GM19397 (cell line): ENCODE measurements around the gene AGAP1.

Experiments used
- ATAC-seq: cut with Tn5 transposase; IDR thresholded peaks from one replicate; pipeline ENCODE4 v1.9.1; 2021; ENCODE audit warnings: mild to moderate bottlenecking, moderate library complexity; ENCODE audit not compliant: unreplicated experiment

Gene AGAP1

DNA sequence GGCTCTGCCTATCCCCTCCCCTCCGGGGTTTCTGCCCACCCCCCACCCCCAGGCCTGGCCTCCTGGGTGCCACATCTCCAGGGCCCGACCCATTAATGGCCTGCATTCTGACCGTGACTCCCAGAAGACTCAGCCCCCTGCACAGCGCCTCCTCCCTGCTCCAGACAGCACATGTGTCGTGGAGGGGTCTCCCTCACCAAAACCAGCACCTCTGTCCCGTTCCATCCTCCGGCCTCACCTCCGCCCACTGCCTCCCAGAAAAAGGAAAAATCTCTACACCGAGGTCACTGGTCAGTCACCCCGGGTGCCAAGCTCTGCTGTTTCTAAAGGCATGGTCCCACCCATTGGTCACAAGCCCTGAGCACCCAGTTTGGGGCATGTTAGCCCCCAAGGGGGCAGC lies 609.1 kb downstream of the AGAP1 start:
- no peak for ATAC-seq

DNA sequence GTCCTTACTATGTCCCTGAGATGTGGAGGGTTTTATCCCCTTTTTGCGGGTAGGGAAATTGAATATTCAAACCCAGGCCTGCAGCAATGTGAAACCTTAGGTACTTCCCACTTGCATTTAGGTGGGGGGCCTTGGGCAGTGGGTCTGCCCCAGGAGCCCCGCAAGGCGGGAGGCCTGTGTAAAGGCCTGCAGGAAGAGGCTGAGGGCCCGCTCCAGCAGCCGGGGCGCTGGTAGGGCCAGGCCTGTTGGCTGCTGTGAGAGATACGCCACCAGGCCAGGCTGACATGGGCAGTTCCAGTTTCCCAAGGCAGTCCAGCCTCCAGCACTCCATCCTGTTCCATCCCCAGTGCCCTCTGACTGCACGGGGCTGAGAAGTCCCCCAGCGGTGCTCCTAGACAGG lies 610.1 kb downstream of the AGAP1 start:
- no peak for ATAC-seq

DNA sequence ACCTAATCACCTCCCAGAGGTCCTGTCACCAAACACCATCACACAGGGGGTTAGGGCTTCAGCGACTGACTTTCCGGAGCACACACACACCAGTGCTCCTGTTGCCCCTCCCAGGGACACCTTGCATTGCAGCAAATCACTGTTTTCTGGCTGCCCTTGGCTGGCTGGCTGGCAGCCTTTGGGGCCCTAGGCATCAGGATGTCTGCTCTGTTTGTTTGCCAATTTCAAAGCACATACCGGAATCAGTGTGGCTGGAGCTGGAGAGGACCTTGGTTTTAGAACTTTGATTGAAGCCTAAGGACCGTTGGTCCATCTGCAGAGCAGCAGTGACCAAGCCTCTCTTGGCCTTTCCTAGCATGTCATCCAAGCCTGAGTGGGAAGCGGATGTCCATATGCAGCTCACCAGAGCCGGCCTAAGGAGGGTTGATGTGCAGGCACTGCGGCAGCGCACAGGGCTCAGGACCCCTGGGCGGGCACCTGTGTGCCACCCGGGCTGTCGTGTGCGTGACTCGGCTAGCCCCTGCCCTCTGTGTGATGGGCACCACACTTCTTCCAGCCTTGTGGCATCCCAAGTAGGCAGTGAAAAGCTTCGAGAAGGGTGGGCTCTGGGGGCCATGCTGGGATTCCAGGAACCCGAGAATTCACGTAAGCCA lies 612.2 kb downstream of the AGAP1 start:
- ATAC-seq: no peak

DNA sequence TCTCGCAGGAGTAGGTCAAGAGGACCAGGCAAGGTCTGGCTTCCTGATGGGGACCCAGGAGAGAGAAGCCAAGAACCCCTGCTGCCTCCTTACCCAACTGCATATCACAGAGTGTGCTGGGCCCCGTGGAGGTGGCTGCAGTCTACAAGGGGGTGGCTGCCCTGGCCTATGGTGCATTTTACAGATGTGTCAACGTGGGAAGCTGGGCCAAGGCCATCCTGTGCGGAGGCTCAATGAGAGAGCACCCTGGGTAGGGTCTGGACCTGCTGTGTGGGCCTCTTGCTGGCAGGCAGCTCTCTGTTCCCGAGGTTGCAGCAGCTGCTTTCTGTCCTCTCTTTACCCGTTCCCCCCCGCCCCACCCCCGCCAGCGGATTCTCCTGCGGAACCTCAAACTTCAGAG lies 612.9 kb downstream of the AGAP1 start:
- ATAC-seq: no peak

DNA sequence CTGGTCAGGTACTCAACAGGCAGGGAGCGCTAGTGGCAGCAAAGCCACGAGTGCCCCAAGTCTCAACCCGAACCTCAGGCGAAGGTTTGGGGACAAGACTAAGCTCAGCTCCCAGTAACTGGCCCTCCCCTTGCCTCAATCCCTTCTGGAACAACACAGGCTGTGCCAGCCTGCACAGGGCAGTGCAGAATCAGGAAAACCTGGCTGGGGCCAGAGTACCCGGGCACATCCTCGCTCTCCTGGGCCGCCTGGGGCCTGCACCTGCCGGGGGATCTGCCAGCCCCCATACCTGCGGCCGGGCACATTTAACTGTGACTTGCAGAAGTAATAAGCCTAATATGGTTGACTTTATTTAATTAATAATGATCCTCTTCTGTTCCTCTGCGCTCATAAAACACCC lies 613.7 kb downstream of the AGAP1 start:
- ATAC-seq: no peak

DNA sequence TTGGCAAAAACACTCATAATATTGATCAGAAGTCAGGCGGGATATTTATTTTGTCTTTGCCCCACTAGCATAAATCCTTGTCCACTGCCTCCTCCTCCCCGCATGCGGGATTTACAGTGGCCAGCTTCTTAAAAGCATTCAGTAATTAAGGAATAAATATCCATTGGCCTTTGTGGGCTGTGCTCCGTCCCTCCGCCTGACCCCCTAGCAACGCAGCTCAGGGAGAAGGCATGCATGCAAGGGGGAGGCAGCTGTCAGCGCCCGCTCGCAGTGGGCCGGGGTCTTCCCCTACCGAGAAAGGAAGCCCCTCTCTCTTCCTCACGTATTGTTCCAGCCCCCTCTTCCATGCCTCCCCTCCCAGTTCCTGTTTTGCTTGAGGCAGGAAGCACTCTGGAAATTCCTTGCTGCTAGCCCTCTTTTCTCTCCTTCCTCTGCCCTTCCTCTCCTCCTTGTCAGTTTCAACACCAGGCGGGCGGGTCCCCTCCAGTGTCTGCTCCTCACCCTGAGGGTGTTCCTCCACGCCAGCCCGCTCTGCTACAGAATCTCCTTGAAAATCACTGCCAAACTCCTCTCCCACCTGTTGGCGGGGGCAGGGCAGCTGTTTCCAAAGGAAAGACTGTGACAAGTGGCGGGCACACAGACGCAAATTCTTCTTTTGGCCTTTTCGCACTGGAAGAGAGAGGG lies 614.2 kb downstream of the AGAP1 start:
- no peak for ATAC-seq

DNA sequence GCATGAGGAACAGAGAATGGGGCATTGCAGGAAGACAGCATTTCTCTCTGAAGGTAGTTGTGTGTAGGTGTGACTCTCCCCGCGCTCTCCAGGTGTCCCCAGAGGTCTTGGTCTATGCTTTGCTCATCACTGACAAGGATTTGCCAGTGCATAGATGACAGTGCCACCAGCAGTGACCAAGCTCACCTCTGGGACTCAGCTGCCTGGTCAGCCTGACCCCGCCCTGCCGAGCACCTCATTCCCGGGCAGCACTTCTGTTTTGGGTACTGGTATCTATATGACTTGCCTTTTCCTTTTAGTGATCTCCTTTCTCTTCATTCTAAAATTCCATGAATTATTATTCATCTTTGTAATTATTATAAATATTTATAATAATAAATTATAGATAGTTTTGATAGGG lies 615.2 kb downstream of the AGAP1 start:
- ATAC-seq: no peak

DNA sequence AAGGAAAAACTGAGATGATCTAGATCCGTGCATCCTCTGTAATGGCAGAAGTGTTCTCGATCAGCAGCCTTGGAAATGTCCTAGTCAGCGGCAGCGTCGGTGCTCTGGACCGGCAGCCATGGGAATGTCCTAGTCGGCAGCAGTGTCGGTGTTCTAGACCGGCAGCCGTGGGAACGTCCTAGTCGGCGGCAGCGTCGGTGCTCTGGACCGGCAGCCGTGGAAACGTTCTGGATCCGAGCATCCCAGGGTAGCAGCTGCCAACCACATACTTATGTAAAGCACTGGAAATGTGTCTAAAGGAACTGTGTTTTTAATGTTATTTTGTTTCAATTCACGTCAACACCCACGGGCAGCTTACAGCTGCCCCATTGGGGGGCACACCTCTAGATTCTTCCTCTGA lies 615.6 kb downstream of the AGAP1 start:
- ATAC-seq: no peak

DNA sequence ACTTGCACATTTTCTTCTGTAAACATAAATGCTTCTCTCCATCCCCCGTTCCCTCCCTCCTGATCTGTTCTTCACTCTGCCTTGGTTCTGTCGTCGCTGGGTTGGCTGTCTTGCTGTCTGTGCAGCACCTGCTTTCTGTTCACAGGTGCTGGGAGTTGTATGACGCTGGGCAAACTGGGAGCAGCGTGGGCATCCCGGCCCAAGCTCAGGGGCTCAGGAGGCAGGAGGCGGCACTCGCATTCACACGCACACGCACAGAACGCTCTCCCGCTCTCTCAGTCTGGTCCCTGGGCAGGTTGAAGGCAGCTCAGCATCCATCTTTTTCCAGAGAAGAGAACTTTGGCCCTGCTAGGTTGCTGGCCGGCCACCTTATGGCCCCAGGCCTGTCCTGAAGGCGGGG lies 618.6 kb downstream of the AGAP1 start:
- no peak for ATAC-seq

DNA sequence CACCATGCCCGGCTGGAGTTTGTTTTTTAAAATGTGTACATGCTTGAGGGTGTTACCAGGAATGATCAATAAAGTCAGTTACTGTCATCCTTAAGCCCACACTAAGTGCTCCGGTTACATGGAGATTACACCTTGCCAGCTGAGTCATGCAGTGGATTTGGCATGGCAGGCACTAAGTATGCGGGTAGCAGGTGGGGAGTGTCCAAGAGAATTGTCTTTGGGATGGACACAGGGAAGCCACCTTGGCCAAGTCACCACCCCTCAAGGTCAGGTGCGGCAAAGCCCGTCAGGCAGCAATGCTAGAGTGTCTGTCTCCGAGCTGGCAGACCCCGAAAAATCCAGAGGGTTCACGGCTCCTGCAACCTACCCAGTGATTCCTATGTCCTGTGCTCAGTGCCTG lies 619.6 kb downstream of the AGAP1 start:
- ATAC-seq: no peak

DNA sequence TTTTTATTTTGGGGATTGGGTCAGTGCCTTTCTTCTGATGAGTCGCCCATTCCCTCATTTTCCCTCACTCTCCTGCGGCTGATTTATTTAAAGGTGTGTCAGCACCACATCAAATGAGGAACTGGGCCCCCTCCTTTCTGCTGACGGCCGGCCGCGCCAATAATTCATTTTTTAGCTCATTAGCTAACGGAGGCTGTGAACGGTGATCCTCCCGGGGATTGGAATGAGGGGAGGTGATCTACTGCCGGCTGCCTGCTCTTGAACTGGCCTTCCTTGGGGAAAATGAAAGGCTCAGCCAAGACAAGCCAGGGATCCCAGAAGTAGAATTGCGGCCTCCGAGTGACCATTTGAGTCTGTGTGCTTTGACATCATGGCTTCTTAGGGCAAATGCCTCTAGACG lies 620.1 kb downstream of the AGAP1 start:
- ATAC-seq: no peak

DNA sequence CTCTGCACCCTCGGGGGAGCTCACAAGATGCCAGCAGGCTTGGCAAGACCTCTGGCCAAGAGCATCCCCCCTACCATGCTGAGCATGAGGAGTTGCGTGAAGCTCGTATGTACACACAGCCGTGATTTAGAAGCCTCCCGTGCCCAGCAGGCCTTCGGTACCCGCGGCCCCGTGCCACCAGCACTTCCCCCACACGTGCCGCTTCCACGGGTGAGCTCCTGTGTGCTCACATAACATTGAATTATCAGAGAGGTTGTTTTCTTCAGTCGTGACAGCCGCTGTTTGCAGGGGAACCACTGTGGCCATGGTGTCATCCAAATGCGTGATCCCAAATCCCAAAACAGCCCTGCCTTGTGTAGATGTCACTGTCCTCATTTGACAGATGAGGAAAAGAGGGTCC lies 621.1 kb downstream of the AGAP1 start:
- no peak for ATAC-seq

DNA sequence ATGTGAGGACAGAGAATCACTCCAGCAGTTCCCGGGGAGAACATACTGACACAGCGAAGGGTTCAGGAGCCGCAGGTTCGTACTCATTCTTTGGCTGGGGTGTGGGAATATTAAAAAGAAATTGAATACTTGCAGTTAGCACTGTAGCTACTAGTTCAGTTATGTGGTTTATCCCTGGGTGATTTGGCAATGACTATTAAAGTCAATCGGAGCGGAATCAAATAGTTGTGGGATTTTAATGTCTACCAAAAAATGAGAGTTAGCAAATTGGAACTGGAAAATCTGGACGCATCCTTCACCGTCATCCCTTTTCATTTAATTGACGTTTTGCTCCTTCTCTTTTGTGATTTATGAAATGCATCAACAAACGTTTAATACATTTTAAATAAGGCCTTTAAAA lies 623.6 kb downstream of the AGAP1 start:
- no peak for ATAC-seq

DNA sequence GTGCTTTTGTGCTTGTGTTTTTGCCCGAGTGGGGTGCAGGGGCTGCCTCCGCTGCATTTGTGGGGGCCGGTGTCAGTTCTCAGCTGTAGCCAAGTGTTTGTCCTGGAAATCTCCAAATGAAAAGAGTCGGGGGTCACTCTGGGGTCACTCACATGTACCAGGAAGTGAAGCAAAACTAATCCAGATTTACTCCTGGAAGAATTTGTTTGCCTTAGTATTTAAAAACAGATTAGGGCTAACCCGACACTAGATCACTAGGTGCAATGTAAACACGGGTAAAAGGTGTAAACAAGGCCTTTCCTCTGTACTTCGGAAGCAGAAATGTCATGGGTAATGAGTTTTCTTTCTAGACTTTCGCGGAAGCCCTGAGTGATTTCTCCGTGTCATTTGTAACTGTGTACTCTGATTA lies 624.0 kb downstream of the AGAP1 start:
- ATAC-seq: no peak

DNA sequence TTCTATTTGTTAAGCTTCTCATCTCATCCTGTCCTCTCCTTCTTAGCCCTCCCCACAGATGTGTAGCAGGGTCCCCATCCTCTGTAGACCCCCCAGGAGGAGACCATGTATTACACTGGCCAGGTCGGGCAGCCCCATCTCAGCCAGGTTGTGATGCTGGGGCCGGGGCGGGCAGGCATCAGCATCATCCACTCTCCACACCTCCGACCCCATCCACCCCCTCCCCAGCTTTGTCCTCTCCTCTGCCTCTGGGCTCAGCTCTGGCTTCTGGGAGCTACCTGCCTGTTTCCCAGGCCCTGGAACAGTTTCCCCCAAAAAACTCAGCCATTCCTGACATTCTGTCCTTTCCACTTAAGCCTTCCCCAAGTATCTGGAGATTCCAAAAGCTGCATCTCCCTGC lies 625.2 kb downstream of the AGAP1 start:
- ATAC-seq: no peak

DNA sequence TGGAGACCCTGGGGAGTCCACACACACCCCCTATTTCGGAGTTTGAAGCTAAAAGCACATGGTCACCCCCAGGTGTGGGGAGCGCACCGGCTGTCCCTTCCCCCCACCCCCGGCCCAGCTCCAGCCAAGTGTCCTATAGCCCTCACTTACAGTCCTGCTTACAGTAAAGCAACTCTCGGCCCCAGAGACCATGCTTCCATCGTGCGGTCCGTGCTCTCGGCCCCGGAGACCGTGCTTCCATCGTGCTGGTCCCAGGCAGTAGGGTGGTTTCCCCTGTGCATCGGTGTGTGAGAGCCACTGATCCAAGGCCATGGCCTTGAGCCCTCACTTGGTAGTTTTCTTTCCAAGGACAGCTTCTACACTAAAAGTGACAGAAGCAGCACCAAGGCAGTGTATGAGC lies 625.6 kb downstream of the AGAP1 start:
- no peak for ATAC-seq

DNA sequence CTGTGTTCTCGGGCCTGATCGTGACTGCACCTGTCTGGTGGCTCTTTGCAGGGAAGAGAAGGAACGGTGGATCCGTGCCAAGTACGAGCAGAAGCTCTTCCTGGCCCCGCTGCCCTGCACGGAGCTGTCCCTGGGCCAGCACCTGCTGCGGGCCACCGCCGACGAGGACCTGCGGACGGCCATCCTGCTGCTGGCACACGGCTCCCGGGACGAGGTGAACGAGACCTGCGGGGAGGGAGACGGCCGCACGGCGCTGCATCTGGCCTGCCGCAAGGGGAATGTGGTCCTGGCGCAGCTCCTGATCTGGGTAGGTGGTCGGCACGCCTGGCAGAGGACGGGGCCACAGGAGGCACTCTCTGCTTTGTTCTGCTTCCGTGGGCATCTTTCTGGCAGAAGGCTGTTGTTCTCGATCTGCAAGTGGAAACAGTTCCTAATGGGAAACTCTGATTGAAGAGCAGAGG lies 626.3 kb downstream of the AGAP1 start:
- ATAC-seq: no peak

DNA sequence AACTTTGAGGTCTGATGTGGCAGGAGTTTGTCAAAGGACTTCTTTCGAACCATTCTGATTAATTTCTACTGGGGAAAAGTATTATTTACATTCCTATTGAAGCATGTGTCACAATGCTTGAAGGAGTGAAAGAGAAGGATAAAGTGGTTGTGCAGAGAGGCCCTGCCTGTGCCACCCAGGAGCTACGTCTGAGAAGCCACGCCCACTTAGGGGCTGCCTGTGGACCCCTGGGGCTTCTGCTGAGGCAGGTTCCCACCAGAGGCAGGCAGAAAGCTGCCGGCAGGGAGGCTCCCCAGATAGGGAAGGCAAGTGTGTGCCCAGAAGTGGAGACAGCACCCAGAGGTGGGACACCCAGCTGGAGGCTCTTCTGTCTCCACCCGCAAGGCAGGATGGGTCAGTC lies 627.0 kb downstream of the AGAP1 start:
- ATAC-seq: no peak

DNA sequence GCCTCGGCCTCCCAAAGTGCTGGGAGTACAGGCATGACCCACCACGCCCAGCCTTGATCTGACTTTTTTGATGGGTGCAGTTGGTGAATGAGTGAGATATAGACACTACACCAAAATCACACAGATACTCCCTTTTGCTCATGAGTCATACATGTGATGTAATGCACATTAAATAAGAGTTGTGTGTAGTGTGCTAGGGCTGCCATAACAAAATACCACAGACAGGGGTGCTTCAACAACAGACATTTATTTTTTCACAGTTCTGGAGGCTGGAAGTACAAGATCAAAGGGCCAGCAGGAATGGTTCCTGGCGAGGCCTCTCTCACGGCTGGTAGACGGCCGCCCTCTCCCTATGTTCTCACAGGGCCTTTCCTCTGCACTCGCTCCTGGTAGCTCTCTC lies 627.7 kb downstream of the AGAP1 start:
- no peak for ATAC-seq

DNA sequence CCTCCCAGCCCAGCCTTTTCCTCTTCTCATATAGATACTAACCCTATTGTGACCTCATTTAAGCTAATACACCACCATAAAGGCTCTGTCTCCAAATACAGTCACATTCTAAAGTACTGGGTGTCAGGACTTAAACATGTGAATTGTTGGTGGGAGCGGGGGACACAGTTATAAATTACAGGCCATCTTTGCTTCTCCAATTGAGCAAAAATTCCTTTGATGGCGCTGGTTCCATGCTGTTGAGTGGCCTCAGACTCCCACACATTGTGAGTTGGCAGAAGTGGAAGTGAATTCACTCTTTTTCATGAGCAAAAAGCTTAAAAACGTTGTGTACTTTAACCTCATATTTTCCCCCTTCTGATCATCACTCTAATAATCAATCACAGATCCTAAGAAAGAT lies 628.4 kb downstream of the AGAP1 start:
- no peak for ATAC-seq

DNA sequence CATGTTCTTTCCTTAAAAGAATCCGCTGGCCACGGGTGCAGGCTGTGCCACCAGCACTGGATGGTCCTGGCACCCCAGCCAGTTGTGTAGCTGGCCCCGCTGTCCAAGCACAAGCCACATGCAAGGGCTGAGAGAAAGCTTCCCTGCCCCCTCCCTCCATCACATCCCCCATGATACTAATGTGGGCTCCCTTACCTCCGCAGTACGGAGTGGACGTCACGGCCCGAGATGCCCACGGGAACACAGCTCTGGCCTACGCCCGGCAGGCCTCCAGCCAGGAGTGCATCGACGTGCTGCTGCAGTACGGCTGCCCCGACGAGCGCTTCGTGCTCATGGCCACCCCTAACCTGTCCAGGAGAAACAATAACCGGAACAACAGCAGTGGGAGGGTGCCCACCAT lies 629.9 kb downstream of the AGAP1 start:
- no peak for ATAC-seq

DNA sequence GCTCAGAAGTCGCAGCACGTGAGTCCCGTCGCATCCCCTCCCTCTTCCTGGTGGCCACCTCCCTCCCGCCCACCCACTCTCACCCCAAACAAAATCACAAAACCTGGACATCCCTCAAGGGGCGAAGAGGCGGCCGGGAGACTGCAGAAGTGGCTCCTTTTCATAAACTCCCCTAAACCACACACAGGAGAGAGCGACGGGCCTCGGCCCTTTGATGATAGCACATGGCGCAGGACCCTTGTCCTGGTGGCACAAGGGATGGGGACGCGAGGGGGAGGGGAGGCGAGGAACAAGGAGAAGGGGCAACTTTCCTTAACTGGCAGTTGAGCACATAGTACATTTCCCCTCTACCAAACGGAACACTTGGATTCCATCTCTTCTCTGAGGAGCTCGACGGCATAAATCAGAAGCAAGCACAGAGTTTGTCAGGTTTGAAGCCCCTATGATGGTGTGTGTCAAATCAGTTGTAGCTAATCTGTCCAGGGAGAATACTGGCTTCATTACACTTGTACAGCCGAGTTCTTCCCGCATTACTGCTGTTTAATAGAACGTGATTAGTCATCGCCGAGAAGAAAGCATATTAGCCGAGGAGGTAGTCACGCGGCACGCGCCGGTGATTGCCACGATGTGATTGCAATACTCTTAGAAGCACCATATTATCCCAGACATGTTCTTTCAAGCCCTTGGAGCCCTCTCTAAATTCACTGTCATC lies 630.5 kb downstream of the AGAP1 start:
- ATAC-seq: no peak
